SK-N-SH treated with all-trans-retinoic acid at 6 μM for 48 hours (cell line): ENCODE data around the gene OBP2A.

ENCODE experiments used
- ATAC-seq: fragments of 200-7000 bp; cut with Tn5 transposase; 3 replicates; pipeline ENCODE4 v1.9.1; 2020; ENCODE audit warnings: mild to moderate bottlenecking, moderate library complexity
- ARNTL ChIP-seq: fragments of 450-650 bp; formaldehyde crosslinking; IDR thresholded peaks from 2 replicates; pipeline ENCODE4 v1.5.0; 2020; ENCODE audit warnings: low read depth, mild to moderate bottlenecking, moderate library complexity, borderline replicate concordance
- CREB5 ChIP-seq: fragments of 250-450 bp; sonication (Bioruptor Pico); IDR thresholded peaks from 2 replicates; pipeline ENCODE4 v1.5.1; 2020; ENCODE audit warnings: low read depth, mild to moderate bottlenecking, moderate library complexity
- CSDC2 ChIP-seq: fragments of 250-450 bp; sonication (Bioruptor Pico); IDR thresholded peaks from 2 replicates; pipeline ENCODE4 v1.5.0; 2020; ENCODE audit warnings: mild to moderate bottlenecking, moderate library complexity
- ESRRG ChIP-seq: fragments of 250-450 bp; sonication (Bioruptor Pico); IDR thresholded peaks from 2 replicates; pipeline ENCODE4 v1.6.1; 2021; ENCODE audit warnings: mild to moderate bottlenecking
- GLIS3 ChIP-seq: fragments of 250-450 bp; sonication (Bioruptor Pico); IDR thresholded peaks from 2 replicates; pipeline ENCODE4 v1.5.0; 2020; ENCODE audit warnings: mild to moderate bottlenecking, moderate library complexity
- ISL1 ChIP-seq: fragments of 250-450 bp; sonication (Bioruptor Pico); IDR thresholded peaks from 2 replicates; pipeline ENCODE4 v2.1.2; 2022; ENCODE audit warnings: mild to moderate bottlenecking, moderate library complexity
- OSR1 ChIP-seq: fragments of 250-450 bp; sonication (Bioruptor Pico); IDR thresholded peaks from 2 replicates; pipeline ENCODE4 v1.8.0; 2022; ENCODE audit warnings: moderate library complexity, mild to moderate bottlenecking, inconsistent platforms
- PPARA ChIP-seq: fragments of 250-450 bp; sonication (Bioruptor Pico); IDR thresholded peaks from 2 replicates; pipeline ENCODE4 v1.5.0; 2020; ENCODE audit warnings: mild to moderate bottlenecking, borderline replicate concordance
- RARB ChIP-seq: fragments of 250-450 bp; sonication (Bioruptor Pico); IDR thresholded peaks from 2 replicates; pipeline ENCODE4 v1.8.0; 2021; ENCODE audit warnings: mild to moderate bottlenecking, moderate library complexity
- SNAI2 ChIP-seq: fragments of 250-450 bp; sonication (Bioruptor Pico); IDR thresholded peaks from 2 replicates; pipeline ENCODE4 v1.5.0; 2020; ENCODE audit warnings: mild to moderate bottlenecking, moderate library complexity
- TCF4 ChIP-seq: fragments of 250-450 bp; sonication (Bioruptor Pico); IDR thresholded peaks from 2 replicates; pipeline ENCODE4 v1.8.0; 2021; ENCODE audit warnings: mild to moderate bottlenecking, moderate library complexity, borderline replicate concordance
- TOX ChIP-seq: fragments of 250-450 bp; sonication (Bioruptor Pico); IDR thresholded peaks from 2 replicates; pipeline ENCODE4 v1.8.0; 2021; ENCODE audit warnings: mild to moderate bottlenecking, moderate library complexity, borderline replicate concordance
- ZC3H10 ChIP-seq: fragments of 250-450 bp; sonication (Bioruptor Pico); IDR thresholded peaks from 2 replicates; pipeline ENCODE4 v1.5.1; 2021; ENCODE audit warnings: mild to moderate bottlenecking, moderate library complexity
- ZFP3 ChIP-seq: fragments of 250-450 bp; sonication (Bioruptor Pico); IDR thresholded peaks from 2 replicates; pipeline ENCODE4 v1.5.0; 2020; ENCODE audit warnings: mild to moderate bottlenecking, moderate library complexity
- ZNF565 ChIP-seq: fragments of 450-650 bp; formaldehyde crosslinking; conservative IDR thresholded peaks from 2 replicates; pipeline ENCODE4 v1.5.0; 2020; ENCODE audit warnings: low read depth, mild to moderate bottlenecking, moderate library complexity
- ZNF8 ChIP-seq: fragments of 450-650 bp; formaldehyde crosslinking; IDR thresholded peaks from 2 replicates; pipeline ENCODE4 v1.5.0; 2020; ENCODE audit warnings: mild to moderate bottlenecking, moderate library complexity
- TF ChIP-seq, protein P1 (sequence below): fragments of 250-450 bp; sonication (Bioruptor Pico); IDR thresholded peaks from 2 replicates; pipeline ENCODE4 v1.5.1; 2021; ENCODE audit warnings: mild to moderate bottlenecking, moderate library complexity
- TF ChIP-seq, protein P2 (sequence below): fragments of 250-450 bp; sonication (Bioruptor Pico); IDR thresholded peaks from 2 replicates; pipeline ENCODE4 v1.5.0; 2020; ENCODE audit warnings: mild to moderate bottlenecking, moderate library complexity
- TF ChIP-seq, protein P3 (sequence below): fragments of 250-450 bp; sonication (Bioruptor Pico); IDR thresholded peaks from 2 replicates; pipeline ENCODE4 v1.8.0; 2021; ENCODE audit warnings: low read depth, mild to moderate bottlenecking, moderate library complexity, borderline replicate concordance

OBP2A gene

DNA sequence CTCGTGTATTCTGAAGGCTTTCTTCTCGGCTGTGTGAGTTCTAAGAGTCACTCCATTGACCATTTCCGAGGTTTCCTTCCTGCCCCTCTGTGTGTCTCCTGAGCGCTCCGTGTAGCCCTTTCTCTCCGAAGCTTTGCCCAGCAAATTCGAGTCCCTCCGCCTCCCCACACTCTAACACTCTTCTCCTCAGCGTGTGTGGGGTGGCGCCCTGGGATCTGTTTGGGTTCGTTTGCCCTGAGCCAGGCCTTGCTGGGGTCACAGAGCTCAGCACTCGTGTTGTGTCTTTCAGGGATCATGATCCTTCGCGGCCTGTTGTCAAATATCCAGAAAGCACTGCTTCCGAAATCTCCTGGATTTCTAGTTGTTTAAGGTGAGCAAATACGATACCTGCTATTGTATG is 10.0 kb downstream of the OBP2A start:
- ATAC-seq, result no peak

GRCh38 chr9:135559606-135560005 is 13.7 kb downstream of the OBP2A start:
- TF ChIP-seq PPARA, result no peak
- TF ChIP-seq ZC3H10, result no peak
- no peak for TF ChIP-seq GLIS3
- no peak for TF ChIP-seq TCF4 (CRISPR knock-in tag)
- no peak for TF ChIP-seq CREB5 (CRISPR knock-in tag)
- TF ChIP-seq ESRRG (CRISPR knock-in tag), result no peak
- no peak for TF ChIP-seq ZFP3
- TF ChIP-seq, protein P1, sequence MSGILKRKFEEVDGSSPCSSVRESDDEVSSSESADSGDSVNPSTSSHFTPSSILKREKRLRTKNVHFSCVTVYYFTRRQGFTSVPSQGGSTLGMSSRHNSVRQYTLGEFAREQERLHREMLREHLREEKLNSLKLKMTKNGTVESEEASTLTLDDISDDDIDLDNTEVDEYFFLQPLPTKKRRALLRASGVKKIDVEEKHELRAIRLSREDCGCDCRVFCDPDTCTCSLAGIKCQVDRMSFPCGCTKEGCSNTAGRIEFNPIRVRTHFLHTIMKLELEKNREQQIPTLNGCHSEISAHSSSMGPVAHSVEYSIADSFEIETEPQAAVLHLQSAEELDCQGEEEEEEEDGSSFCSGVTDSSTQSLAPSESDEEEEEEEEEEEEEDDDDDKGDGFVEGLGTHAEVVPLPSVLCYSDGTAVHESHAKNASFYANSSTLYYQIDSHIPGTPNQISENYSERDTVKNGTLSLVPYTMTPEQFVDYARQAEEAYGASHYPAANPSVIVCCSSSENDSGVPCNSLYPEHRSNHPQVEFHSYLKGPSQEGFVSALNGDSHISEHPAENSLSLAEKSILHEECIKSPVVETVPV (CRISPR knock-in tag), result no peak
- TF ChIP-seq, protein P2, sequence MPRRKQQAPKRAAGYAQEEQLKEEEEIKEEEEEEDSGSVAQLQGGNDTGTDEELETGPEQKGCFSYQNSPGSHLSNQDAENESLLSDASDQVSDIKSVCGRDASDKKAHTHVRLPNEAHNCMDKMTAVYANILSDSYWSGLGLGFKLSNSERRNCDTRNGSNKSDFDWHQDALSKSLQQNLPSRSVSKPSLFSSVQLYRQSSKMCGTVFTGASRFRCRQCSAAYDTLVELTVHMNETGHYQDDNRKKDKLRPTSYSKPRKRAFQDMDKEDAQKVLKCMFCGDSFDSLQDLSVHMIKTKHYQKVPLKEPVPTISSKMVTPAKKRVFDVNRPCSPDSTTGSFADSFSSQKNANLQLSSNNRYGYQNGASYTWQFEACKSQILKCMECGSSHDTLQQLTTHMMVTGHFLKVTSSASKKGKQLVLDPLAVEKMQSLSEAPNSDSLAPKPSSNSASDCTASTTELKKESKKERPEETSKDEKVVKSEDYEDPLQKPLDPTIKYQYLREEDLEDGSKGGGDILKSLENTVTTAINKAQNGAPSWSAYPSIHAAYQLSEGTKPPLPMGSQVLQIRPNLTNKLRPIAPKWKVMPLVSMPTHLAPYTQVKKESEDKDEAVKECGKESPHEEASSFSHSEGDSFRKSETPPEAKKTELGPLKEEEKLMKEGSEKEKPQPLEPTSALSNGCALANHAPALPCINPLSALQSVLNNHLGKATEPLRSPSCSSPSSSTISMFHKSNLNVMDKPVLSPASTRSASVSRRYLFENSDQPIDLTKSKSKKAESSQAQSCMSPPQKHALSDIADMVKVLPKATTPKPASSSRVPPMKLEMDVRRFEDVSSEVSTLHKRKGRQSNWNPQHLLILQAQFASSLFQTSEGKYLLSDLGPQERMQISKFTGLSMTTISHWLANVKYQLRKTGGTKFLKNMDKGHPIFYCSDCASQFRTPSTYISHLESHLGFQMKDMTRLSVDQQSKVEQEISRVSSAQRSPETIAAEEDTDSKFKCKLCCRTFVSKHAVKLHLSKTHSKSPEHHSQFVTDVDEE, result no peak
- TF ChIP-seq, all 23 proteins: peak for 0
- no peak for ATAC-seq

More for the DNA sequence above, 10.0 kb downstream of the OBP2A start:
- TF ChIP-seq RARB (CRISPR knock-in tag) (no peak), ZNF565 (no peak), ZFP3 (no peak), TCF4 (CRISPR knock-in tag) (no peak), ARNTL (no peak), ESRRG (CRISPR knock-in tag) (no peak), SNAI2 (CRISPR knock-in tag) (no peak), OSR1 (no peak), CREB5 (CRISPR knock-in tag) (no peak), TOX (CRISPR knock-in tag) (no peak), CSDC2 (no peak)
- TF ChIP-seq, protein P1 (CRISPR knock-in tag), result no peak
- TF ChIP-seq, protein P3, sequence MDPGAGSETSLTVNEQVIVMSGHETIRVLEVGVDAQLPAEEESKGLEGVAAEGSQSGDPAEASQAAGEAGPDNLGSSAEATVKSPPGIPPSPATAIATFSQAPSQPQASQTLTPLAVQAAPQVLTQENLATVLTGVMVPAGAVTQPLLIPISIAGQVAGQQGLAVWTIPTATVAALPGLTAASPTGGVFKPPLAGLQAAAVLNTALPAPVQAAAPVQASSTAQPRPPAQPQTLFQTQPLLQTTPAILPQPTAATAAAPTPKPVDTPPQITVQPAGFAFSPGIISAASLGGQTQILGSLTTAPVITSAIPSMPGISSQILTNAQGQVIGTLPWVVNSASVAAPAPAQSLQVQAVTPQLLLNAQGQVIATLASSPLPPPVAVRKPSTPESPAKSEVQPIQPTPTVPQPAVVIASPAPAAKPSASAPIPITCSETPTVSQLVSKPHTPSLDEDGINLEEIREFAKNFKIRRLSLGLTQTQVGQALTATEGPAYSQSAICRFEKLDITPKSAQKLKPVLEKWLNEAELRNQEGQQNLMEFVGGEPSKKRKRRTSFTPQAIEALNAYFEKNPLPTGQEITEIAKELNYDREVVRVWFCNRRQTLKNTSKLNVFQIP (CRISPR knock-in tag), result no peak

DNA sequence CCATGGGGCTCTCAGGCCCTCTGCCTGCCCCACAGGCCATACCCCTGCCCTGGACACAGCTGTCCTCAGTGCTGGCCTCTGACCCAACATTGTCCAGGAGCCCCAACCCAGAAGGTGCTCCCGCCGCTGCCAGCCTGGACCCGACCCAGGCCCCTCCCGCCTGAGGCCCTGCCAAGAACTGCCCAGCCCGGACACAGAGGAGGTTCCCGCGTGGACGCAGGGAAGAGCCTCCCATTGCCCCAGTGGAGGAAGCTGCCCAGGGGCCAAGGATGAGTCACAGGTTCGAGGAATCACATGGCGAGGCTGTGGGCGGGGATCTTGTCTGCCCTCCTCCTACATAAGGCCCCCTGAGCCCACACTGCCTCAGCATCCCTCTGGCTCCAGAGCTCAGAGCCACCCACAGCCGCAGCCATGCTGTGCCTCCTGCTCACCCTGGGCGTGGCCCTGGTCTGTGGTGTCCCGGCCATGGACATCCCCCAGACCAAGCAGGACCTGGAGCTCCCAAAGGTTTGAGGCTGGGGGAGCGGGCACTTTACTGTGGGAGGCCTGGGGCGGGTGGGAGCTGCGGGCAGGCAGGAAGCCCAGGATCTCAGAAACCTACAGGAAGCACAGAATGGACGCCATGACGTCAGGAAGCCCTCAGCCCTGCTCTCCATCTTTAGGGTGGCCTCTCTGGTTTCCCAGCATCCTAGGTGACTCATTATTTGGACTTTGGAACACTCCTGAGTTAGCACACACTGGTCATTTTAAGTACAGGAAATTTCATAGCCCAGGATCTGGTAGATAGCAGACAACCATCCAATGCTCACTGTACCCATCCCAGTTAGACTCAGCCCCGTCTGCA is 15.7 kb downstream of the OBP2A start, which contains the start of gene PAEP:
TSS of gene PAEP (plus strand) at position 366 of the 844 bp plus-strand sequence.
- ATAC-seq, result no peak
- TF ChIP-seq, protein P1 (CRISPR knock-in tag), result no peak
- no peak for TF ChIP-seq ZFP3
- no peak for TF ChIP-seq GLIS3
- no peak for TF ChIP-seq CSDC2
- no peak for TF ChIP-seq ZNF8 (CRISPR knock-in tag)
- no peak for TF ChIP-seq TOX (CRISPR knock-in tag)
- no peak for TF ChIP-seq ISL1 (CRISPR knock-in tag)
